A549 (cell line): ENCODE results near the gene TGFBR3. TPM values are rescaled to one million over a fixed set of nuclear protein-coding genes. Genes with fewer than 3 reads are reported as not detected.
A peak's percentile ranks its signal among the peaks of the same experiment; 100 is the strongest.

ENCODE experiments used
- ATAC-seq, 2 experiments: fragments of 200-7000 bp in 1 of 2; fragments of >200 bp in 1 of 2; cut with Nextera tagmentation in 1 of 2; cut with Tn5 transposase in 1 of 2; 3 replicates each; pipeline versions ENCODE4 v1.8.0 to v1.9.1; 2018 to 2020; ENCODE audit warnings: mild to moderate bottlenecking in 1 of 2, moderate library complexity in 1 of 2
- CTCF ChIA-PET: fragments of 300-600 bp; sonication (Branson Sonifier 250); formaldehyde crosslinking; extraction: SDS; loops from one replicate; lab custom pipeline; 2021; ENCODE audit warnings: antibody characterized with exemption, inconsistent platforms; lab: Yijun Ruan, JAX
- POLR2A ChIA-PET: fragments of 350-600 bp; formaldehyde crosslinking; extraction: SDS; loops from one replicate; lab custom pipeline; 2021; ENCODE audit warnings: antibody characterized with exemption, inconsistent platforms; lab: Yijun Ruan, JAX
- DNase-seq, 2 experiments: peaks; one replicate each; pipeline versions ENCODE4 v3.0.0 to v3.0.0-alpha.2; 2011 to 2016; ENCODE audit warnings: low read depth in 1 of 2, low spot score in 1 of 2
- FAIRE-seq: peaks from 2 replicates; lab custom pipeline; 2011; peaks lifted over from hg19 to GRCh38; lab: Jason Lieb, UNC
- H3K27ac ChIP-seq, 2 experiments: fragments of >200 bp; sonication (Bioruptor Twin); formaldehyde crosslinking; 3 replicates each; pipeline ENCODE4 v1.5.1; 2016 to 2017
- H3K4me1 ChIP-seq: fragments of >200 bp; sonication (Bioruptor Twin); formaldehyde crosslinking; 3 replicates; pipeline ENCODE4 v1.6.1; 2016
- H3K4me2 ChIP-seq: fragments of >200 bp; sonication (Bioruptor Twin); formaldehyde crosslinking; 3 replicates; pipeline ENCODE4 v1.6.1; 2016
- H3K4me3 ChIP-seq: fragments of >200 bp; sonication (Bioruptor Twin); formaldehyde crosslinking; 3 replicates; pipeline ENCODE4 v1.5.1; 2016
- H3K9me3 ChIP-seq: fragments of >200 bp; sonication (Bioruptor Twin); formaldehyde crosslinking; 3 replicates; pipeline ENCODE4 v1.6.1; 2016
- BCL3 ChIP-seq: fragments of >200 bp; sonication (Bioruptor Twin); formaldehyde crosslinking; IDR thresholded peaks from 3 replicates; pipeline ENCODE4 v1.6.1; 2016
- CEBPB ChIP-seq, 2 experiments: fragments of >200 bp in 1 of 2; sonication (Bioruptor Twin) in 1 of 2; formaldehyde crosslinking in 1 of 2; IDR thresholded peaks; 2 replicates each; pipeline ENCODE4 v1.6.1; 2012 to 2016
- CHD2 ChIP-seq: fragments of 150-350 bp; IDR thresholded peaks from 2 replicates; pipeline ENCODE4 v1.6.1; 2014; ENCODE audit warnings: low read length; ENCODE audit not compliant: partially characterized antibody
- CTCF ChIP-seq: fragments of >200 bp; sonication (Bioruptor Twin); formaldehyde crosslinking; IDR thresholded peaks from 3 replicates; pipeline ENCODE4 v1.5.1; 2016
- ELK1 ChIP-seq: fragments of 150-350 bp; IDR thresholded peaks from 2 replicates; pipeline ENCODE4 v1.6.1; 2014; ENCODE audit warnings: low read depth, mild to moderate bottlenecking, low read length
- EP300 ChIP-seq, 2 experiments: fragments of >200 bp; sonication (Bioruptor Twin); formaldehyde crosslinking; IDR thresholded peaks; 2 replicates in 1 of 2; 3 replicates in 1 of 2; pipeline ENCODE4 v1.6.1; 2016 to 2017
- ESRRA ChIP-seq: fragments of 150-350 bp; IDR thresholded peaks from 2 replicates; pipeline ENCODE4 v1.6.1; 2014; ENCODE audit warnings: mild to moderate bottlenecking, low read length, borderline replicate concordance
- FOSL2 ChIP-seq, 2 experiments: fragments of 450-650 bp in 1 of 2; fragments of >200 bp in 1 of 2; sonication (Bioruptor Twin) in 1 of 2; formaldehyde crosslinking; IDR thresholded peaks; 2 replicates each; pipeline versions ENCODE4 v1.5.0 to v1.6.1; 2016 to 2020; ENCODE audit warnings: mild to moderate bottlenecking in 1 of 2, moderate library complexity in 1 of 2
- FOXS1 ChIP-seq: fragments of 250-450 bp; sonication (Bioruptor Pico); IDR thresholded peaks from 2 replicates; pipeline ENCODE4 v1.5.0; 2020; ENCODE audit warnings: mild to moderate bottlenecking, moderate library complexity
- GATA3 ChIP-seq: IDR thresholded peaks from 2 replicates; pipeline ENCODE4 v1.6.1; 2012; ENCODE audit warnings: borderline replicate concordance
- HDAC2 ChIP-seq: fragments of 200-600 bp; sonication (generic); IDR thresholded peaks from 2 replicates; pipeline ENCODE4 v1.6.1; 2016
- HES2 ChIP-seq: fragments of >200 bp; sonication (Bioruptor Twin); formaldehyde crosslinking; IDR thresholded peaks from 2 replicates; pipeline ENCODE4 v1.6.1; 2016
- HEYL ChIP-seq: fragments of 250-450 bp; sonication (Bioruptor Pico); IDR thresholded peaks from 2 replicates; pipeline ENCODE4 v1.8.0; 2021; ENCODE audit warnings: mild to moderate bottlenecking, moderate library complexity
- HOXA7 ChIP-seq: fragments of 250-450 bp; sonication (Bioruptor Pico); IDR thresholded peaks from 2 replicates; pipeline ENCODE4 v1.5.0; 2020; ENCODE audit warnings: mild to moderate bottlenecking, moderate library complexity
- HOXB13 ChIP-seq: fragments of 250-450 bp; sonication (Bioruptor Pico); IDR thresholded peaks from 2 replicates; pipeline ENCODE4 v1.5.0; 2020; ENCODE audit warnings: low read depth, mild to moderate bottlenecking, moderate library complexity
- JUN ChIP-seq, 2 experiments: fragments of >200 bp; sonication (Bioruptor Twin); formaldehyde crosslinking; IDR thresholded peaks; 2 replicates in 1 of 2; 3 replicates in 1 of 2; pipeline ENCODE4 v1.6.1; 2016 to 2017
- JUNB ChIP-seq: fragments of >200 bp; sonication (Bioruptor Twin); formaldehyde crosslinking; IDR thresholded peaks from 2 replicates; pipeline ENCODE4 v1.6.1; 2016
- KDM5A ChIP-seq: fragments of 200-600 bp; sonication (generic); IDR thresholded peaks from 2 replicates; pipeline ENCODE4 v1.6.1; 2016; ENCODE audit warnings: antibody characterized with exemption, mild to moderate bottlenecking
- MAFK ChIP-seq: fragments of 450-650 bp; IDR thresholded peaks from 2 replicates; pipeline ENCODE4 v1.6.1; 2014; ENCODE audit not compliant: partially characterized antibody
- MAX ChIP-seq: IDR thresholded peaks from 2 replicates; pipeline ENCODE4 v1.6.1; 2012
- MAZ ChIP-seq: fragments of 150-350 bp; IDR thresholded peaks from 2 replicates; pipeline ENCODE4 v1.6.1; 2014; ENCODE audit warnings: antibody characterized with exemption, low read depth, low read length, borderline replicate concordance
- NPAS2 ChIP-seq: fragments of 250-450 bp; sonication (Bioruptor Pico); IDR thresholded peaks from 2 replicates; pipeline ENCODE4 v1.8.0; 2022; ENCODE audit warnings: mild to moderate bottlenecking, moderate library complexity, borderline replicate concordance
- PBX3 ChIP-seq: IDR thresholded peaks from 2 replicates; pipeline ENCODE4 v1.6.1; 2012
- RAD21 ChIP-seq, 2 experiments: fragments of >200 bp in 1 of 2; sonication (Bioruptor Twin) in 1 of 2; formaldehyde crosslinking in 1 of 2; IDR thresholded peaks in 1 of 2; conservative IDR thresholded peaks in 1 of 2; 2 replicates in 1 of 2; 3 replicates in 1 of 2; pipeline ENCODE4 v1.6.1; 2012 to 2018; ENCODE audit warnings: inconsistent platforms in 1 of 2
- SMC3 ChIP-seq: fragments of >200 bp; sonication (Bioruptor Twin); formaldehyde crosslinking; IDR thresholded peaks from 3 replicates; pipeline ENCODE4 v1.6.1; 2018; ENCODE audit warnings: inconsistent platforms
- TFCP2L1 ChIP-seq: fragments of 250-450 bp; sonication (Bioruptor Pico); IDR thresholded peaks from 2 replicates; pipeline ENCODE4 v1.5.0; 2021; ENCODE audit warnings: mild to moderate bottlenecking
- TP53 ChIP-seq: fragments of 250-450 bp; sonication (Bioruptor Pico); IDR thresholded peaks from 2 replicates; pipeline ENCODE4 v1.5.0; 2021; ENCODE audit warnings: mild to moderate bottlenecking, moderate library complexity
- ZFP36 ChIP-seq: fragments of 450-650 bp; IDR thresholded peaks from 2 replicates; pipeline ENCODE4 v1.6.1; 2014; ENCODE audit warnings: borderline replicate concordance; ENCODE audit not compliant: partially characterized antibody
- ZNF302 ChIP-seq: fragments of 250-450 bp; sonication (Bioruptor Pico); IDR thresholded peaks from 2 replicates; pipeline ENCODE4 v1.9.0; 2021; ENCODE audit warnings: inconsistent platforms, mild to moderate bottlenecking, moderate library complexity
- ZSCAN20 ChIP-seq: fragments of 250-450 bp; sonication (Bioruptor Pico); IDR thresholded peaks from 2 replicates; pipeline ENCODE4 v1.8.0; 2022; ENCODE audit warnings: mild to moderate bottlenecking, moderate library complexity
- WGBS: methylation state at CpG from one replicate; pipeline ENCODE4 v1.1.6; 2017; ENCODE audit errors: missing lambda C conversion rate; 5-methylcytosine and 5-hydroxymethylcytosine counted together
- polyA plus RNA-seq, 4 experiments: library from polyadenylated mRNA; depleted of rRNA in 3 of 4; stranded (reverse); fragments of >200 nt; fragmentation: RNase III in 1 of 4; extraction: RNeasy Plus Mini Kit Qiagen cat#74134 plus additional on column Dnase treatment in 1 of 4; gene quantifications; 2 replicates in 3 of 4; 3 replicates in 1 of 4; pipeline ENCODE4 v1.2.3, GENCODE V29; 2011 to 2017

The TGFBR3 gene
- polyA plus RNA-seq, 2 of the 4 experiments (the other 2 are of a cell fraction): 5.0 to 8.9 TPM

GRCh38 chr1:91901231-91901630 lies 15.3 kb upstream of the TGFBR3 start:
- CTCF ChIA-PET: interaction anchor here (0.8 to 2.2 kb wide), 3 partner anchors 10 to 56 kb away, joined by 3 to 11 read pairs (median 4); no protein-coding TSS in a partner anchor
- no peak for ATAC-seq

GRCh38 chr1:91900562-91900961 lies 14.6 kb upstream of the TGFBR3 start:
- Histone ChIP-seq H3K27ac (peak overlapping the region; percentile 73 to 84), H3K4me2 (peak overlapping the region; percentile 58), H3K4me3 (no peak overlapping the region), H3K4me1 (peaks cover 58% of the 10 kb centered on the region), H3K9me3 (no peaks in the 10 kb centered on the region)
- FAIRE-seq: peak; percentile 70
- 14% methylated on average over 1 of the region's 1 CpG for WGBS
- DNase-seq: peak; percentile 73 to 77
- POLR2A ChIA-PET: interaction anchor here (1.2 kb wide), 1 partner anchor 9 kb away, joined by 3 read pairs; no protein-coding TSS in a partner anchor
- CTCF ChIA-PET: interaction anchor here (0.9 to 2.2 kb wide), 3 partner anchors 9 to 55 kb away, joined by 3 to 11 read pairs (median 4); partner anchors contain the start of gene TGFBR3
- peak; percentile 93 for ATAC-seq
- no peak for TF ChIP-seq ZNF302
- TF ChIP-seq TP53 (CRISPR knock-in tag): no peak
- TF ChIP-seq HOXA7 (CRISPR knock-in tag): no peak
- TF ChIP-seq RAD21 (conservative IDR thresholded peaks at IDR 0.05 in 1 of 2, IDR thresholded peaks at IDR 0.05 in 1 of 2): peak in 1 of 2 experiments; percentile 9; a peak in 1 of 5 replicates
- peak; percentile 97 to 98 for TF ChIP-seq CEBPB (IDR thresholded peaks at IDR 0.05)
- TF ChIP-seq HES2: peak; percentile 92
- TF ChIP-seq JUN (IDR thresholded peaks at IDR 0.05): peak; percentile 92; a peak in 4 of 5 replicates
- TF ChIP-seq CHD2: no peak
- peak; percentile 93 for TF ChIP-seq FOSL2 (IDR thresholded peaks at IDR 0.05)
- peak; percentile 91 for TF ChIP-seq FOSL2 (CRISPR knock-in tag; IDR thresholded peaks at IDR 0.05)
- TF ChIP-seq KDM5A: no peak
- no peak for TF ChIP-seq TFCP2L1
- peak; percentile 96 for TF ChIP-seq JUNB
- no peak for TF ChIP-seq PBX3
- peak; percentile 54 for TF ChIP-seq MAX
- peak; percentile 85; the same call in 2 of the 3 replicates for TF ChIP-seq BCL3
- peak; percentile 87 to 90; a peak in 4 of 5 replicates for TF ChIP-seq EP300 (IDR thresholded peaks at IDR 0.05)
- no peak for TF ChIP-seq HDAC2
- peak; percentile 89 for TF ChIP-seq GATA3
- TF ChIP-seq NPAS2 (CRISPR knock-in tag): no peak
- peak; percentile 94 for TF ChIP-seq FOXS1
- TF ChIP-seq MAFK: peak; percentile 63
- peak; percentile 50; the same call in 2 of the 3 replicates for TF ChIP-seq SMC3
- TF ChIP-seq ELK1: no peak

More at GRCh38 chr1:91901231-91901630, 15.3 kb upstream of the TGFBR3 start:
- Histone ChIP-seq H3K4me2 (peak overlapping the region; percentile 58), H3K9me3 (no peaks in the 10 kb centered on the region), H3K27ac (peak overlapping the region; percentile 73 to 82), H3K4me1 (peaks cover 54% of the 10 kb centered on the region), H3K4me3 (no peak overlapping the region)
- DNase-seq (no peak), FAIRE-seq (no peak)
- TF ChIP-seq MAZ (no peak), HOXB13 (CRISPR knock-in tag) (no peak), HEYL (no peak), JUNB (no peak), ESRRA (no peak), ZFP36 (no peak), GATA3 (no peak), ZSCAN20 (CRISPR knock-in tag) (no peak), CTCF (no peak)
- TF ChIP-seq, all 56 proteins: peak for 0
- POLR2A ChIA-PET: no interaction called here
